DND-41 (cell line): ENCODE results near the gene C12orf56.

ENCODE experiments used
- CTCF ChIP-seq: IDR thresholded peaks from 2 replicates; pipeline ENCODE4 v1.5.1; 2012; ENCODE audit warnings: borderline replicate concordance, low read length, moderate library complexity, mild to moderate bottlenecking; ENCODE audit not compliant: poor library complexity, severe bottlenecking; ENCODE audit errors: extremely low read depth
- EZH2 ChIP-seq: IDR thresholded peaks from 3 replicates; pipeline ENCODE4 v1.6.1; 2012; ENCODE audit warnings: borderline replicate concordance, low read depth, mild to moderate bottlenecking, moderate library complexity, low read length, inconsistent platforms; ENCODE audit not compliant: severe bottlenecking

- TF ChIP-seq CTCF (no peak), EZH2 (no peak)
Measured at GRCh38 chr12:64225626-64226025, 164.9 kb downstream of the C12orf56 start.
